AG10803 (cell line): ENCODE results near the gene DPF3.
A peak's percentile ranks its signal among the peaks of the same experiment; 100 is the strongest.

Source experiments
- DNase-seq: peaks from one replicate; pipeline ENCODE4 v3.0.0; 2010; ENCODE audit warnings: low read depth
- H3K4me3 ChIP-seq: 2 replicates; pipeline ENCODE4 v1.5.1; 2011; ENCODE audit warnings: mild to moderate bottlenecking, low read length, control low read depth
- CTCF ChIP-seq: conservative IDR thresholded peaks from 2 replicates; pipeline ENCODE4 v1.5.1; 2011; ENCODE audit warnings: mild to moderate bottlenecking, low read length, control low read depth, inconsistent platforms

The DPF3 gene

GRCh38 chr14:72731252-72732020 is 162.5 kb downstream of the DPF3 start:
- no peak overlapping the region for H3K4me3 ChIP-seq
- no peak for DNase-seq
- no peak for TF ChIP-seq CTCF

- no peak for TF ChIP-seq CTCF
- DNase-seq, result no peak
- no peak overlapping the region for H3K4me3 ChIP-seq
Observed at GRCh38 chr14:72730468-72730867, 163.4 kb downstream of the DPF3 start.

- TF ChIP-seq CTCF, result no peak
- no peak overlapping the region for H3K4me3 ChIP-seq
- no peak for DNase-seq
Observed at GRCh38 chr14:72726444-72726843, 167.5 kb downstream of the DPF3 start.

- TF ChIP-seq CTCF, result no peak
- no peak overlapping the region for H3K4me3 ChIP-seq
- DNase-seq, result peak; percentile 66
Observed at GRCh38 chr14:72723858-72724530, 169.9 kb downstream of the DPF3 start.

- DNase-seq, result no peak
- H3K4me3 ChIP-seq, result no peak overlapping the region
- no peak for TF ChIP-seq CTCF
Observed at GRCh38 chr14:72722201-72722785, 171.6 kb downstream of the DPF3 start.

GRCh38 chr14:72721083-72721482 is 172.8 kb downstream of the DPF3 start:
- no peak for TF ChIP-seq CTCF
- no peak overlapping the region for H3K4me3 ChIP-seq
- DNase-seq, result no peak
